K562 (cell line): ENCODE measurements around the gene OPA1. TPM values are rescaled to one million over a fixed set of nuclear protein-coding genes. Genes with fewer than 3 reads are reported as not detected.
A peak's percentile ranks its signal among the peaks of the same experiment; 100 is the strongest.

Source experiments
- ATAC-seq: fragments of 200-7000 bp; cut with Tn5 transposase; 3 replicates; pipeline ENCODE4 v1.9.1; 2020; ENCODE audit warnings: moderate library complexity
- BruUV-seq: library from RNA; stranded (reverse); fragments of 400-500 nt; replicated peaks from 2 replicates; lab custom pipeline; 2021; lab: Mats Ljungman, UMichigan
- CTCF ChIA-PET: fragments of 300-600 bp; formaldehyde crosslinking; extraction: SDS; loops from one replicate; lab custom pipeline; 2021; ENCODE audit warnings: low intra/inter-chr PET ratio; lab: Yijun Ruan, JAX
- POLR2A ChIA-PET: fragments of 300-600, 350-650 bp; sonication (Branson Sonifier 250); formaldehyde crosslinking; extraction: SDS; loops from one replicate; lab custom pipeline; 2021; ENCODE audit warnings: antibody characterized with exemption, inconsistent platforms; lab: Yijun Ruan, JAX
- DNase-seq, 4 experiments: peaks; one replicate each; pipeline versions ENCODE4 v3.0.0 to v3.0.0-alpha.2; 2011 to 2018; ENCODE audit warnings: low spot score in 3 of 4, mixed read lengths in 3 of 4; ENCODE audit errors: extremely low read depth in 1 of 4
- FAIRE-seq: peaks from 2 replicates; lab custom pipeline; 2011; peaks lifted over from hg19 to GRCh38; lab: Jason Lieb, UNC
- H2AFZ ChIP-seq: 2 replicates; pipeline ENCODE4 v1.6.0; 2011; ENCODE audit warnings: low read depth, low read length, control low read depth, inconsistent platforms
- H3K27ac ChIP-seq: fragments of 200-600 bp; 3 replicates; pipeline ENCODE4 v1.8.0; 2011; ENCODE audit warnings: low read depth, mild to moderate bottlenecking, control low read depth, inconsistent platforms, low read length, moderate library complexity, mixed read lengths; ENCODE audit errors: extremely low read depth
- H3K27me3 ChIP-seq, 2 experiments: fragments of 300-600 bp in 1 of 2; 2 replicates in 1 of 2; 3 replicates in 1 of 2; pipeline versions ENCODE4 v1.6.0 to v1.8.0; 2011; ENCODE audit warnings: inconsistent platforms in 2 of 2, low read length in 2 of 2, mild to moderate bottlenecking in 1 of 2, mixed read lengths in 1 of 2, moderate library complexity in 1 of 2; ENCODE audit not compliant: control insufficient read depth in 2 of 2, insufficient read depth in 2 of 2
- H3K36me3 ChIP-seq: fragments of 300-600 bp; 3 replicates; pipeline ENCODE4 v1.8.0; 2011; ENCODE audit warnings: mild to moderate bottlenecking, low read length, inconsistent platforms; ENCODE audit not compliant: control insufficient read depth, insufficient read depth
- H3K4me1 ChIP-seq, 2 experiments: fragments of 200-600 bp in 1 of 2; replicated peaks in 1 of 2; 2 replicates in 1 of 2; 3 replicates in 1 of 2; pipeline versions ENCODE4 v1.5.1 to v1.8.0; 2011; ENCODE audit warnings: inconsistent platforms in 2 of 2, low read length in 2 of 2, mild to moderate bottlenecking in 1 of 2, mixed read lengths in 1 of 2, moderate library complexity in 1 of 2; ENCODE audit not compliant: control insufficient read depth in 2 of 2, insufficient read depth in 2 of 2
- H3K4me2 ChIP-seq: 2 replicates; pipeline ENCODE4 v1.6.1; 2011; ENCODE audit warnings: low read length, control low read depth, inconsistent platforms, mixed read lengths; ENCODE audit not compliant: insufficient read depth
- H3K4me3 ChIP-seq: fragments of 200-600 bp; sonication (generic), shearing (Covaris generic); 2 replicates; pipeline ENCODE4 v1.5.1; 2016; ENCODE audit warnings: control low read depth, inconsistent platforms
- H3K79me2 ChIP-seq: fragments of 200-600 bp; 3 replicates; pipeline ENCODE4 v1.8.0; 2011; ENCODE audit warnings: low read length, inconsistent platforms; ENCODE audit not compliant: control insufficient read depth, insufficient read depth
- H3K9ac ChIP-seq, 2 experiments: 2 replicates each; pipeline versions ENCODE4 v1.6.0 to v1.6.1; 2011; ENCODE audit warnings: low read depth in 2 of 2, low read length in 2 of 2, control low read depth in 1 of 2, inconsistent platforms in 1 of 2, mild to moderate bottlenecking in 1 of 2, mixed read lengths in 1 of 2; ENCODE audit not compliant: insufficient read depth in 1 of 2
- H3K9me1 ChIP-seq: one replicate; pipeline ENCODE4 v1.6.0; 2011; ENCODE audit warnings: inconsistent platforms, mild to moderate bottlenecking, low read length, moderate library complexity; ENCODE audit not compliant: control insufficient read depth, insufficient read depth
- H3K9me3 ChIP-seq: replicated peaks from 2 replicates; pipeline ENCODE4 v1.5.1; 2011; ENCODE audit warnings: low read depth, low read length, inconsistent platforms; ENCODE audit not compliant: control insufficient read depth, insufficient read depth
- H4K20me1 ChIP-seq: replicated peaks from 2 replicates; pipeline ENCODE4 v1.6.1; 2011; ENCODE audit warnings: low read length, inconsistent platforms, mixed read lengths; ENCODE audit not compliant: control insufficient read depth, insufficient read depth
- DACH1 ChIP-seq: fragments of 450-650 bp; IDR thresholded peaks from 2 replicates; pipeline ENCODE4 v1.6.1; 2018; ENCODE audit not compliant: partially characterized antibody
- ETV1 ChIP-seq: fragments of 450-650 bp; conservative IDR thresholded peaks from 2 replicates; pipeline ENCODE4 v1.6.1; 2016; ENCODE audit warnings: missing genetic modification characterization, control low read depth, low read depth, missing compliant biosample characterization
- GMEB1 ChIP-seq: fragments of 250-450 bp; sonication (Bioruptor Pico); IDR thresholded peaks from 2 replicates; pipeline ENCODE4 v1.4.0; 2020; ENCODE audit warnings: mild to moderate bottlenecking
- HNRNPK ChIP-seq: fragments of 200-400 bp; formaldehyde crosslinking; IDR thresholded peaks from one replicate; pipeline ENCODE4 v1.6.1; 2018; ENCODE audit warnings: mild to moderate bottlenecking, low read depth, low read length; ENCODE audit not compliant: poor library complexity, severe bottlenecking
- MYNN ChIP-seq, 2 experiments: sonication (generic); formaldehyde crosslinking in 1 of 2; IDR thresholded peaks; 2 replicates each; pipeline versions ENCODE4 v1.5.0 to v1.6.1; 2016 to 2020; ENCODE audit warnings: antibody characterized with exemption in 1 of 2, missing genetic modification reagents in 1 of 2
- NFE2 ChIP-seq: IDR thresholded peaks from 2 replicates; pipeline ENCODE4 v1.6.1; 2014; ENCODE audit warnings: antibody characterized with exemption, low read depth
- WGBS: fragments of 100-300 bp; shearing (Covaris generic); methylation state at CpG from one replicate; pipeline ENCODE4 v1.1.6; 2016; ENCODE audit warnings: low coverage, mixed read lengths; ENCODE audit not compliant: insufficient coverage; ENCODE audit errors: missing lambda C conversion rate; 5-methylcytosine and 5-hydroxymethylcytosine counted together
- in situ Hi-C: fragments of 300-500 bp; cut with MboI; formaldehyde crosslinking; loops from 4 replicates; pipeline ENCODE4 v1.15.0; 2018; ENCODE audit warnings: inconsistent platforms, mixed read lengths
- intact Hi-C: fragments of 100-400 bp; cut with micrococcal nuclease; formaldehyde crosslinking; loops from 2 replicates; pipeline ENCODE4 v1.14.2; 2022
- polyA plus RNA-seq, 8 experiments: library from polyadenylated mRNA; depleted of rRNA in 4 of 8; stranded (reverse) in 5 of 8; unstranded in 3 of 8; fragments of >200 nt; fragmentation: Nextera tagmentation in 2 of 8; fragmentation: Illumina TruSeq in 1 of 8; extraction: Ambion mirVana in 2 of 8; extraction: Trizol in 1 of 8; gene quantifications; 2 replicates each; pipeline versions ENCODE4 v1.2.1 to v1.2.3, GENCODE V29; 2011 to 2014; ENCODE audit warnings: inconsistent platforms in 1 of 8, missing spikeins in 1 of 8
- total RNA-seq, 7 experiments: library from RNA; depleted of rRNA in 6 of 7; stranded (reverse); fragments of >200 nt in 6 of 7; fragmentation: Illumina TruSeq in 2 of 7; extraction: Trizol in 2 of 7; gene quantifications; 2 replicates each; pipeline versions ENCODE4 v1.2.1 to v1.2.3, GENCODE V29; 2011 to 2021; ENCODE audit warnings: low replicate concordance in 1 of 7

OPA1 gene
- total and polyA plus RNA-seq, 9 of the 15 experiments (the other 6 are each of a cell fraction or from before 2014, with no cell fraction given): 19.7 to 127 (median 94.7) TPM

- H3K36me3 ChIP-seq: no peaks in the 10 kb centered on the region
- H3K9me1 ChIP-seq: no peaks in the 10 kb centered on the region
- DNase-seq (peak in 1 of 4 experiments; percentile 13), FAIRE-seq (no peak)
- BruUV-seq: no TSS peak
- peaks cover 2 to 3% of the 10 kb centered on the region in 2 experiments; a peak in 2 of 5 replicates for H3K4me1 ChIP-seq
- no peaks in the 10 kb centered on the region for H3K79me2 ChIP-seq
- TF ChIP-seq HNRNPK (no peak), DACH1 (no peak), ETV1 (no peak), NFE2 (no peak)
- TF ChIP-seq, all 486 proteins: peak for 0
- Histone ChIP-seq H3K9ac (0 out of 4 replicates have a peak overlapping the region, but pooled peaks of 1 of the 2 experiments have one; percentile 38), H2AFZ (peak overlapping the region; percentile 63), H3K4me3 (no peak overlapping the region), H3K4me2 (no peak overlapping the region), H3K9me3 (no peaks in the 10 kb centered on the region), H3K27ac (no peak overlapping the region), H4K20me1 (no peaks in the 10 kb centered on the region), H3K27me3 (0 out of 5 replicates have a peak, but pooled peaks cover 0 to 4% of the 10 kb centered on the region in 2 experiments)
- ChIA-PET POLR2A (interaction anchor here (0.6 to 1.1 kb wide), 4 partner anchors 23 to 416 kb away, joined by 3 read pairs; no protein-coding TSS in a partner anchor), CTCF (no interaction called here)
- peak; percentile 69 for ATAC-seq
- in situ Hi-C loops (no loop called here), intact Hi-C loops (no loop called here)
- 21% methylated on average over 6 of the region's 6 CpGs for WGBS
These were observed 134.1 kb downstream of the OPA1 start for GRCh38 chr3:193727089-193727488.

GRCh38 chr3:193728429-193729087 is 135.6 kb downstream of the OPA1 start:
- Histone ChIP-seq H3K9me3 (no peaks in the 10 kb centered on the region), H3K36me3 (no peaks in the 10 kb centered on the region), H3K4me1 (peaks cover 2 to 3% of the 10 kb centered on the region in 2 experiments; a peak in 2 of 5 replicates), H3K79me2 (no peaks in the 10 kb centered on the region), H2AFZ (no peak overlapping the region), H3K9me1 (no peaks in the 10 kb centered on the region), H3K27ac (no peak overlapping the region)
- CTCF ChIA-PET: no interaction called here
- WGBS: 32% methylated on average over 7 of the region's 7 CpGs
- DNase-seq: peak in 1 of 4 experiments; percentile 2
- intact Hi-C loops (no loop called here), in situ Hi-C loops (no loop called here)
- POLR2A ChIA-PET: no interaction called here
- TF ChIP-seq MYNN (IDR thresholded peaks at IDR 0.05) (peak; percentile 95), MYNN (CRISPR knock-in tag; IDR thresholded peaks at IDR 0.05) (no peak), GMEB1 (no peak)
- TF ChIP-seq, all 486 proteins: peak for 1
- Histone ChIP-seq H4K20me1 (no peaks in the 10 kb centered on the region), H3K9ac (no peak overlapping the region), H3K4me3 (no peak overlapping the region), H3K27me3 (0 out of 5 replicates have a peak, but pooled peaks cover 0 to 8% of the 10 kb centered on the region in 2 experiments), H3K4me2 (no peak overlapping the region)
- BruUV-seq: no TSS peak
- no peak for ATAC-seq
- FAIRE-seq: no peak
